Measurements from ENCODE around the gene ARVCF. TPM values are rescaled to one million over a fixed set of nuclear protein-coding genes. Genes with fewer than 3 reads are reported as not detected.

Gene ARVCF
- total RNA-seq, 2 donors from 2014 or later = 20.1 to 21.3 TPM

DNA sequence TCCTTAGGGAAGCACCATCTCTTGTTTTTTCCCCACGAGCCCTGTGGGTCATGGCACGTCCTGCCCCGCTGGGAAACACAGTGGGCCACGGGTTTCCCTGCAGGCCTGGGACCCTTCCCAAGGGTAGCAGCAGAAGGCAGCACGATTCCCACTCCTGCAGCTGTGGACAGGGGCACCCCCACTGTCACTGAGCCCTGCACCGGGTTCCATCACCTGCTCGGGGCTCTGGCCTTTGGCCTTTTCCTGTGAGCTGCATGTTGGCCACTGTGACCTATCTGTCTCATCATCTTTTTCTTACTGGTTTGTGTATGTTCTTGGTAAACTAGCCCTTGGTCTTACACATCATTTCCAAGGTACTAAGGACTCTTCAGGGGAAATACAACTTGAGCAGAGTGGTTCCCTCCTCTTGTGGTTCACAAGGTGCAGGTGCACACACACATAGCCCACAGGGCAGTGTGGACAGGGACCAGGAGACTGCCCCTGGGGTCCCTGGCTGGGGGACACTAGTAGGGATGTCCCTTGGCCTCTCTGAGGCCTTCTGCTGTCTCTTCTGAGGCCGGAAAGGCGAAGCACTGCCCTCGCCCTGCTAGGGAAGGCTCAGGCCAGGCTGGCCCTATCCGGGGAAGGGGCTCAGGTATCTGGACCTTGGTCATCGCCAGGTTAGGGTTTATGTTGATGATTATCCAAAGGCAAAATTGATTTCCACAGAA lies 56.0 kb downstream of the ARVCF start:
- DNase-seq (ENCODE audit: low spot score) = no peak
- intact Hi-C loops (cut with DNase I) = loop anchor here in 1 of 2 donors (5.0 kb wide), 1 partner anchor 172 kb away; the partner anchor contains the start of gene ZDHHC8

DNA sequence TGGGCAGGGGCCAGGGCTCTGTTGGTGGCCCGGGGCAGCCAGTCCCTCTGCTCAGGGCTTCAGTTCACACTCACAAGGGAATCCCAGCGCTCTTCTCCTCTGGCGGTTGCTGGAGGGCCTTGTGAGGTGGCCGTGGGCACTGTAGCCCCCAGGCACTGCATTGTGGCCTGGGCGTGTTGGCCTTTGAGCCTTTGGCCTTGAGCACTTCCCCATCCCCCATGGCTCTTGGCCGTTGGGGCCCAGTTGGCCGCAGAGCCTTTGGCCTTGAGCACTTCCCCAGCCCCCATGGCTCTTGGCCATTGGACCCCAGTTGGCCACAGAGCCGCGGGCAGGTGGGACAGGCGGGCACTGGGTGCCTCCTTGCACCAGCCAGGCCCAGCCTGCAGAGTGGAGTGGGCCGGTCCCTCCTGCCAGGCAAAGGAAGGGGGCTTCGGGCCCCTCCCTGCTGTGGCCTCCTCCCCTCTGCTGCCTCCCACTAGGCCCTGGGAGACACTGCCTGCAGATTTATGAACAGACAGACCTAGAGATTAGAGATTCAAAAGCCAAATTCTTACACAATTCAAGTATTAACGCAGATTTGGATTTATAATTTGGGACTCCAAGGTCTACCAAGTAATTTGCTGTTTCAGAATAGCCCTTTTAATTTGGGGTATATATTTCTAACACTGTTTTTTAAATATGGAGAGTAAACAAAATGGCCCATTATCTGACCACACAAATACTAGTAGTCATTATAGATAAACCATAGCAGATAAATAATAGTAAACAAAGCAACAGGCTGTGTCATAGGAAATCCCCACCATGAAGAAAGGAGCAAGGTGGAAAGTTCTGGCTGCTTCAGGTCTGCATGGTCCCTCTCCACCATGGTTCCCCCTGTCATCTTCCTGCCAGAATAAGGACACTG lies 56.8 kb downstream of the ARVCF start:
- intact Hi-C loops (cut with DNase I) = loop anchor here in 1 of 2 donors (5.0 kb wide), 1 partner anchor 172 kb away; the partner anchor contains the start of gene ZDHHC8
- no peak for DNase-seq (ENCODE audit: low spot score)

DNA sequence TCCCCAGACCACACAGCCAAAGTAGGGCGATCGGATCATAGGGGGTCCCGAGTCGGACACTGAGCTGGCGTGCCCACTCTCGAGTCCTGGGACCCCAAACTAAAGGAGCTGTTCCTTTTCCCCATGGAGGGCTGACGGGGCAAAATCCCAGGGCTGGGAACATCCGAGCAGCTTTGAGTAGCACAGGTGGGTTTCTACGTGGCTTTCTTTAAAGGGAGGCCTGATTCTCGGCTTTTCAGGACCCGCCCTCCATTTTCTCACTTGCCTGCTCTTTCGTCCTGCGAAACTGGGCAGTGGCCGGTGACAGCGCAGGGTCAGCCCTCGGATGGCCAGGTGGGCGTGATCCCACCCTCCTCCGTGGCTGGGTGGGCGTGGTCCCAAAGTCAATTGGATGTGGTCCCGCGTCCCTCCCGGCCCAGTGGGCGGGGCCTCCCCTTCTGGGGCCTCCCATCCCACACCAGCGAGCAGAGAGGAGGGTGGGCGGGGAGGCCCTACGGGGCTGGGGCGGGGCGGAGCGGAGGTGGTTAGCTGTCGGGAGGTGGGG lies 57.5 kb downstream of the ARVCF start:
- peak; percentile 94 for DNase-seq (ENCODE audit: low spot score)
- intact Hi-C loops (cut with DNase I) = no loop called here

DNA sequence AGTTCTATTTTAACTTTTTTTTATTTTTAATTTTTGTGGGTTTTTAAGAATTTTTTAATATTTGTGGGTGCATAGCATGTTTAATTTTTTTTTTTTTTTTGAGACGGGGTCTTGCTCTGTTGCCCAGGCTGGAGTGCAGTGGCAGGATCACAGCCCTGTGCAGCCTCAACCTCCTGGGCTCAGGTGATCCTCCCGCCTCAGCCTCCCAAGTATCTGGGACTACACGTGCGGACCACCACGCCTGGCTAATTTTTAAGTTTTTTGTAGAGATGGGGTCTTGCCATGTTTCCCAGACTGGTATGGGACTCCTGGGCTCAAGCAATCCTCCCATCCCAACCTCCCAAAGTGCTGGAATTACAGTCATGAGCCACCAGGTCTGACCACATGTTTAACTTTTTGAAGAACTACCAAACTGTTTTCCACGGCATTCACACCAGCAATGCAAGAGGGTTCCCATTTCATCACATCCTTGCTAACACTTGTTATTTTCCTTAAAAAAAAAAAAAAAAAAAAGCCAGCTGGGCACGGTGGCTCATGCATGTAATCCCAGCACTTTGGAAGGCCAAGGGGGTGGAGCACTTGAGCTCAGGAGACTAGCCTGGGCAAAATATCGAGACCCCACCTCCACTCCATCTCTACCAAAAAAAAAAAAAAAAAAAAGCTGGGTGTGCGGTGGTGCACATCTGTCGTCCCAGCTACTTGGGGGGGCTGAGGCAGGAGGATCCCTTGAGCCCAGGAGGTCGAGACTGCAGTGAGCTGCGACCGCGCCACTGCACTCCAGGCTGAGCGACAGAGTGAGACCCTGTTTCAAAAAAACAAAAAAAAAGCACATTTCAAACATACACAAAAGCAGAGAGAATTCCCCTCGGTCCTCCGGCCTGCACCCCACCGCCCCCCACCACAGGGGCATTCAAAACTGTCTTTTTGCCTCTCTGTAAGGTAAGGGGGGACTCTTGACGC lies 58.3 kb downstream of the ARVCF start:
- DNase-seq (ENCODE audit: low spot score) = no peak
- intact Hi-C loops (cut with DNase I) = no loop called here

DNA sequence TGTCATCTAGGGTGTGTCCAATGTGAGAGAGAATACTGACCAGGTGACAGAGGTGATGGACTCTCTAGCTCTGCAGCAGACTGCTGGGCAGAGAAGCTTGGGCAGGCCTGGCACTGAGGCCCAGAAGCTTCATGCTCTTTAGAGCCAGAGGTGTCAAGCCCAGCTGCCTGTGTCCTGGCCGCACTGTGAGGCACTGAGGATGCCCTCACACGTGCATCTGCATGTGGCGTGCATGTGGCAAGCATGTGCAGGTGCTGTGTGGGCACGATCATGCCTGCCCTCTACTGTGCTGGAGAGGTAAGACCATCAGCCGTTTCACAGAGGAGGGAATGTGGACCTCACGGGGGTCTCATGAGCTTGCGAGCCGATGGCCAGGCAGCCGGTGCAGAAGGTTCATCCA lies 59.2 kb downstream of the ARVCF start:
- intact Hi-C loops (cut with DNase I) = no loop called here
- no peak for DNase-seq (ENCODE audit: low spot score)

DNA sequence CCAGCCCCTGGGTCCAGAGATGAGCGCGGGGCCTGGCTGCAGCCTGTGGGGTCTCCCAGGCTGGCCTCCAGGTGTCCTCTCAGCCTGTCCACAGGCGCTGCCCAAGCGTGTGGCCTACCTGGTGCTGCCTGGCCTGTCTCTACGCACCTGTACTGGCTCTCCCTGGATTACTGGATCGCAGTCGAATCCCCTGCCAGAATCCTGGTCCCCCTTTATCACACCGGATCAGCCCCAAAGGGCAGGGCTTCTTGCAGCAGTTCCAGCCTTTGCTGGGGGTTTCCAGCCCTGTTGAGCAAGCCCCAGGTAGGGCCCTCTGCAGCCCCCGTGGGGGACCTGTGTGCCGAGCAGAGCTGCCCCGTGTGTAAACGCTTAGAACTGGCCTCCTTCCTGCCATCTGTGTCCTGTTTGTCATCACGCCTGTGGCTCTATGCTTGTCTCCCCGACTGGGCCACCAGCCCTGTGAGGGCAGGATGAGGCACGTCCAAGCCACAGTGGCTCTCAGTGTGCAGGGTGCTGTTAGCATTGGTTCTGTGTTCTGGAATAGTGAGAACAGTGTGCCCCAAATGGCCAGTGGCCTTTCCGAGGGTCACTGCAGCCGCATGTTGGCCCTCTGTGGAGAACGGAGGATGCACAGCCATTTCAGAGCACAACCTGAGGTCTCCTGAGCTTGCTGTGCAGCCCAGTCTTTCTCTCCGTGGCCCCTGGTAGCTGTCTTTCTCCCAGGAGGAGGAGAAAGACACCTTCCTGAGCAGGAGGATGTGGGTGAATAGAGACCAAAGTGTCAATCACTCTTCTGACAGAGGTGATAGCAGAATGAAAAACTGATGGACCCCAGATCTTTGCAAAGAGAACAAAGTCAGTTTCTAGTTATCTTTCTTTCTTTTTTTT lies 61.1 kb downstream of the ARVCF start:
- intact Hi-C loops (cut with DNase I) = no loop called here
- no peak for DNase-seq (ENCODE audit: low spot score)

DNA sequence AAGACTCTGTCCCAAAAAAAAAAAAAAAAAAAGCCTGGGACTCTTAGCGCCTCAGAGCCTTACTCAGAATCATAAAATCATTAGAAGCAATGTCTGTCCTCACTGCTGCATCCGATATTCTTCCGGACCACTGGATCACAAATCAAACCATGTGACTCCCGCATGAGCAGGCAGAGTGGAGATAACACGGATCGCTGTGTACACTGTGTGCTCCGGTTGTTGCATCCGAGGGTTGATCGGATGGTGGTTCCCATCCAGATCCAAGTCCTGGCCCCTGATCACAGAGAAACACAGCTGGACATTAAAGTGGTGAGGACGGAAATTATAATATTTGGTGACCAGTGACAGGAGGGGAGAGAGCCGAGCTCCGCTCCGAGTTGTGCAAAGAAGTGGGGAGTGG lies 65.3 kb downstream of the ARVCF start:
- no peak for DNase-seq (ENCODE audit: low spot score)
- intact Hi-C loops (cut with DNase I) = no loop called here

DNA sequence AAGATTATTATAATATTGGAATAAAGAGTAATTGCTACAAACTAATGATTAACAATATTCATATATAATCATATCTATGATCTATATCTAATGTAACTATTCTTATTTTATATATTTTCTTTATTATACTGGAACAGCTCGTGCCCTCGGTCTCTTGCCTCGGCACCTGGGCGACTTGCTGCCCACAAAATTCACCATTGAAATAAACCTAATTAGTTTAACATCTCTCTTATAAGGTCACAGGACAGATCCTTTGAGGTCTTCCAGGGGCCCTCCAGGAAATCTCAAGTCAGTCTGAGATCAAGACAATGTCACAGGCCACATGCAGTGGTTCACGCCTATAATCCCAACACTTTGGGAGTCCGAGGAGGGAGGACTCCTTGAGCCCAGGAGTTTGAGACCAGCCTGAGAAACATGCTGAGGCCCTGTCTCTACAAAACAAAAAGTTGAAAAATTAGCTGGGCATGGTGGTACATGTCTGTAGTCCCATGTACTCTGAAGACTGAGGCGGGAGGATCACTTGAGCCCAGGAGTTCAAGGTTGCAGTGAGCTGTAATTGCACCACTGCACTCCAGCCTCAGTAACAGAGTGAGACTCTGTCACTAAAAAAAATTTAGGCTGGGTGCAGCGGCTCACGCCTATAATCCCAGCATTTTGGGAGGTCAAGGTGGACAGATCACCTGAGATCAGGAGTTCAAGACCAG lies 68.4 kb downstream of the ARVCF start:
- DNase-seq (ENCODE audit: low spot score) = peak; percentile 34
- intact Hi-C loops (cut with DNase I) = no loop called here

DNA sequence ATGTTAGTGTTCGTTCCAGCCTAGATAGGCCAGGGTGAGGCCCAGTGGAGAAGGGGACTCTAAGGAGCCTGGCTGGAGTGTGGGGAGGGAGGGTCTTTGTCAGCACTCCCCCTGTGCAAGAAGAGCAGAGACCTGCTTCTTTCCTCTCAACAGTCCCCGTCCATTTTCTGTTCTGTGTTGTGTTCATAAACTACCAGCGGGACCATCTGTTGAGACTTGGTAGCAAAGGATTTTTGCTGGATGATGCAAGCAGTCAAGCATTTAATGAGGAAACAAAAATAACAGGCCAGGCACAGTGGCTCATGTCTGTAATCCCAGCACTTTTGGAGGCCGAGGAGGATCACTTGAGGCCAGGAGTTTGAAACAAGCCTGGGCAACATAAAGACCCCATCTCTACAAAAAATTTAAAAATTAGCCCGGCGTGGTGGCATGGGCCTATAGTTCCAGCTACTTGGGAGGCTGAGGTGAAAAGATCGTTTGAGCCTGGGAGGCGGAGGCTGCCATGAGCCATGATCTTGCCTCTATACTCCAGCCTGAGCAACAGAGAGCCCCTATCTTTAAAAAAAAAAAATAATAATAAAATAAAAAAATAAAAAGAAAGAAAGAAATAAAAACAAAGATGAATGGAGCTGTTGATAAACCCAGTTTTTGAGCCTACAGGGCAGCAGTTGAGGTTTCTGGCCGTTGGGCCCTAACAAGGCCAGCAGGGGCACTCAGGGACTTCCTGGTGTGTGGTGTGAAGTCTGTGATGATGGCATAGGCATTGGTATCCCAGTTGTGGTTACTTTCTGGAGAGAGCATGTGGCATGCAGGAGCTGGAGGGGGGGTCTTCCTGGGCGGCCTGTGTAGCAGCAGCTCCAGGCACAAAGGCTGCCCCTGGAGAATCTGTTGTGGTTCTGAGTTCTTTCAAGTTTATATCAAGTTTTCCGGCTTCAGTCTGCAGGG lies 73.3 kb downstream of the ARVCF start:
- intact Hi-C loops (cut with DNase I) = no loop called here
- DNase-seq (ENCODE audit: low spot score) = peak; percentile 58

DNA sequence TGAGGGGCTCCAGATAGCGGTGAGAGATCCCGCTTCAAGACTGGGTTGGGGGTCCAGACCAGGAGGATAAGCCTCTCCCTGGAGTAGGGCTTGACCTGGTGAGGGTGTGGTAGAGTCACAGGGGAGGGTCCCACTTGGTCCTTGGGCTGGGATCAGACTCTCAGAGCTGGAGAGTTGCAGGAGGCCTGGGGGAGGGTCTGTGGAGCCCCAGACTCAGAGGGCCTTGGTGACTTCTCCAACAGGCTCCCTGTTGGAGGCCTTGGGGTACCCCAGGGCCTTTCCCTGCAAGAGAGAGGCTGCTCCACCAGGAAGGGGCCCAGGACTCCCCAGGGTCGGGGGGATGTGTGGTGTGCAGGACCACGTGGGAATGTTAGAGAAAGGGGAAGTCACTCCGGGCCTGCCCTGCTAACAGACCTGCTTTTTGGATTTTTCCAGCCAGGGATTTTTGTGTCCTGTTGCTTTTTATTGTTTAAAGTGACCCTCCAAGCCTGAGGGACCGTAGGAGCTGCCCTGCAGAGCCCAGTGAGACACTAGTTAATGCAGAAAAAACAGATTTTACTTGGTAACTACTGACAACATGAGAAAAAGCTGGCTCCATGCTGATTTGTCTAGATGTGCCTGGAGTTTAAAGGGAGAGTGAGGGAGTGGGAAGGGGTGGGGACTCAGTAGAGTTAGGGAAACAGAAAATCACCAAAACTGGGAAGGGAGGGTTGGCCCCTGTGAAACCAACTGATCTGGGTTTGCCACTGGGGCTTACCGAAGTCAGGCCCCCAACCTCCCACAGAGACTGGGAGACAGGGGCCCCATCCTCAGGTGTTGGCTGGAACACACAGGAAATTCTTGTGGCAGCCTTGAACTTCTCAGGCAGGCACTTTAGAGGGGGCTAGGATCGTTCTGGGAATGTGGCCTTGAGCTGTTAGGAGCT lies 74.2 kb downstream of the ARVCF start:
- intact Hi-C loops (cut with DNase I) = no loop called here
- DNase-seq (ENCODE audit: low spot score) = peak; percentile 78

DNA sequence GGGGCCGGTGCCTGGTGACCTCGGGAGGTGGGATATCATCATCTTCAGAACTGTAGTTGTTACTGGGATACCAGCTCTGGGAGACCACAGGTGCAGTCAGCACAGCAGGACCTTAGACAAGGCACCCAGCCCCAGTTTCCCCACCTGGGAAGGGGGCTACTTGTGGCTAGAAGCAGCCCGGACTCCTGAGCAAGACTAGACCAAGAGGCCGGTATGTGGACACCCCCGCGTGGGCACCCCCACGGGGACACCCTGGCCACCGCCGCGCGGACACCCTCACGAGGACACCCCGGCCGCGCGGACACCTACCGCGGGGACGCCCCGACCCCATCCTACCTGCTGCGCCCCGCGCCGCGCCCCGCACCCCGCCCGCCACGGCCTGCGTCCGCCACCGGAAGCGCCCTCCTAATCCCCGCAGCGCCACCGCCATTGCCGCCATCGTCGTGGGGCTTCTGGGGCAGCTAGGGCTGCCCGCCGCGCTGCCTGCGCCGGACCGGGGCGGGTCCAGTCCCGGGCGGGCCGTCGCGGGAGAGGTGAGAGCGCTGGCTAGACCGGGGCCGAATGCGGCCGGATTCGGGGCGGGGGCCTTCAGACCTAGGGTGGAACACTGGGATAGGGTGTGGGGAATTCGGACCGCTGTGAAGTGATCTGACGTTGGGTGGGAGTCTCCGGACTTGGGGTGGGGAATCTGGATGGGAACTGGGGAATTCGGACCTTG lies 75.1 kb downstream of the ARVCF start, which contains the start of the genes COMT and TXNRD2:
Gene COMT, plus strand, starts transcription at position 408 of the 718 bp plus-strand sequence. CDS start 20,755 bp downstream, outside the sequence.
Gene TXNRD2, minus strand, starts transcription at position 454 of the 718 bp plus-strand sequence. Its CDS starts 15 bp downstream, at position 439.
- intact Hi-C loops (cut with DNase I) = no loop called here

DNA sequence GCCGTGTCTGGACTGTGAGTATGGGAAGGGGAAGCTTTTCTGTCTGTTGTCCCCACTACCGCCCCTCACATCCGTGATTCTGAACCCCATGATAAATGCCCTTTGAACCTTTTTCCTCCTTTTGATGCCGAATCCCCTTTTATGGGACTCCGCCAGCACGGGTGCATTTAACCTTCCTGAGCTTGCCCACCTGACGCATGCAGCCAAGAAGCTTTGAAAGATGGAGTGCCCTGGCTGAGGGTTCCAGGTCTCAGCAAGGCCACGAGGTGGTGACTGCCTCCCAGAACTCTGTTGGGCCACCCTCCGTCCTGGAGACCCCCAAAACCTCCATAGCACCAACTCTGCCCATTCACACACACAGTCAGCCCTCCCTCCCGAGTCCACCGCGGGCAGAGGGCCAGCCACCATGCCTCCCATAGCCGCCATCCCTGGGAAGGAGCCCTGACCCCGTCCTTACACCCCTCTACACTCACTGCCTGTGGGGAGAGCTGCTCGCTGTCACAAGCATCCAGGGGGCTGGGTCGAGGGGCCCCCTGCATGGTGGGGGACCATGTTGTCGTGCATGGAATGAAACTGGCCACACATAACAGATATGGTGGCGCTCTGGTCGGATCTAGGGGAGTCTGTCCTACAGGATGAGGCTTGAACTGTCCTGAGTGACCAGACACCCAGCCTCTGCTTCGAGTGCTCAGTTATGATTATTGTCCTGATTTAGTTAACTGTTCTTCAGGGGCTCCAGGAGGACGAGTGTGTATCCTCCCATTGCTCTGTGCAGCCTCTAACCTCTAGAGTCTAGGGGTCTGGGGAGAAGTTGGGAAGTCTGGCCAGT lies 75.9 kb downstream of the ARVCF start:
- intact Hi-C loops (cut with DNase I) = no loop called here
- DNase-seq (ENCODE audit: low spot score) = peak; percentile 69

More for the DNA sequence above, 75.1 kb downstream of the ARVCF start, which contains the start of the genes COMT and TXNRD2:
- peak; percentile 94 for DNase-seq (ENCODE audit: low spot score)

DNA sequence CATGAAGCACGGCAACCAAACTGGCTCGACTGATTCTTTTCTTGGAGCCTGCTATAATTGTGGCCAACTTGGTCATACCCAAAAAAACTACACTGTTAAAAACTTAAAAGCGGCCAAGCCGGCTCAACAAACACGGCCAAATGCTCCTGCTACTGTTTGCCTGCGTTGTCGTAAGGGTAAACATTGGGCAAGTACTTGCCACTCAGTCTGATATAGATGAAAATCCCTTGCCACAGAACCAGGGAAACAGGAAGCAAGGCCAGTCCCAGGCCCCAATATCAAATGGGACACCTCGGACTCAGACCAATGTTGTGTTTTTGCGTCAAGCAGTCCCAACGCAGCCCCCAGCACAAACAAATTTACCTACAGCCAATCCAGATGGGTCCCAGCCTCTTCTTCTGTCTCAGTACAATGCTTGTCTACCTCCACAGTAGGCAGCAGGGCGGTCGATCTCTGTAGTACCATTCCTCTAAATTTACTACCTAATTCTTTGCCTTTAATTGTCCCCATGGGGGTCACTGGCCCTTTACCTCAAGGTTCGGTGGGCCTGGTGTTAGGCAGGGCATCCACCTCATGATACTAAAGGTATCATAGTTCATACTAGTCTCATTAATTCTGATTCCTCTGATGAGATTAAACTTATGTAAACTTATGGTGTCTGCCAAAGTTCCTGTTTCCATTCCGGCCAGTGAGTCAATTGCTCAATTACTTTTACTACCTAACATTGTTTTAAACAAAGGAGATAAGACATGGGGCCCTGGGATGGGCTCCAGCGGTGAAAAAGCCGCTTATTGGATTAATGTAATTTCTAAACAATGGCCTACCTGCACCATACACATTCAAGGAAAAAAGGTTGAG lies 78.8 kb downstream of the ARVCF start:
- peak; percentile 30 for DNase-seq (ENCODE audit: low spot score)
- intact Hi-C loops (cut with DNase I) = no loop called here

Data from posterior vena cava (tissue), 2 donors.